HEK293 (cell line): ENCODE data around the gene ZNF564.

ENCODE experiments used
- BCL11A ChIP-seq: fragments of 450-650 bp; formaldehyde crosslinking; IDR thresholded peaks from 2 replicates; pipeline ENCODE4 v1.5.1; 2016; ENCODE audit warnings: low read depth, missing biosample characterization, missing genetic modification characterization
- BCL11B ChIP-seq: fragments of 450-650 bp; formaldehyde crosslinking; IDR thresholded peaks from 2 replicates; pipeline ENCODE4 v1.5.1; 2016; ENCODE audit warnings: low read depth, missing biosample characterization, missing genetic modification characterization
- EGR2 ChIP-seq: fragments of 450-650 bp; formaldehyde crosslinking; IDR thresholded peaks from 2 replicates; pipeline ENCODE4 v1.5.1; 2016; ENCODE audit warnings: low read depth, missing biosample characterization, missing genetic modification characterization
- HOXA7 ChIP-seq: sonication (generic); formaldehyde crosslinking; IDR thresholded peaks from 2 replicates; pipeline ENCODE4 v1.8.1; 2022; ENCODE audit warnings: missing genetic modification reagents, borderline replicate concordance
- HOXC10 ChIP-seq: sonication (generic); formaldehyde crosslinking; IDR thresholded peaks from 2 replicates; pipeline ENCODE4 v1.8.1; 2023; ENCODE audit warnings: mild to moderate bottlenecking, missing genetic modification reagents
- MYNN ChIP-seq: fragments of 450-650 bp; formaldehyde crosslinking; IDR thresholded peaks from 2 replicates; pipeline ENCODE4 v1.5.1; 2016; ENCODE audit warnings: missing biosample characterization, missing genetic modification characterization, borderline replicate concordance
- RBAK ChIP-seq: fragments of 450-650 bp; formaldehyde crosslinking; IDR thresholded peaks from 2 replicates; pipeline ENCODE4 v1.5.1; 2016; ENCODE audit warnings: missing biosample characterization, missing genetic modification characterization
- WT1 ChIP-seq: fragments of 450-650 bp; formaldehyde crosslinking; IDR thresholded peaks from 2 replicates; pipeline ENCODE4 v1.5.1; 2016; ENCODE audit warnings: missing biosample characterization, missing genetic modification characterization
- YY2 ChIP-seq: fragments of 450-650 bp; formaldehyde crosslinking; IDR thresholded peaks from 2 replicates; pipeline ENCODE4 v1.5.1; 2016; ENCODE audit warnings: missing biosample characterization, missing genetic modification characterization
- ZBTB8A ChIP-seq: fragments of 450-650 bp; formaldehyde crosslinking; IDR thresholded peaks from 2 replicates; pipeline ENCODE4 v1.5.1; 2016; ENCODE audit warnings: missing biosample characterization, missing genetic modification characterization
- ZFP69B ChIP-seq: fragments of 450-650 bp; formaldehyde crosslinking; IDR thresholded peaks from 2 replicates; pipeline ENCODE4 v1.5.1; 2016; ENCODE audit warnings: missing biosample characterization, missing genetic modification characterization
- ZNF112 ChIP-seq: fragments of 450-650 bp; formaldehyde crosslinking; IDR thresholded peaks from 2 replicates; pipeline ENCODE4 v1.5.0; 2017; ENCODE audit warnings: missing biosample characterization, missing genetic modification characterization
- ZNF121 ChIP-seq: fragments of 450-650 bp; formaldehyde crosslinking; IDR thresholded peaks from 2 replicates; pipeline ENCODE4 v1.5.1; 2016; ENCODE audit warnings: missing biosample characterization, missing genetic modification characterization
- ZNF133 ChIP-seq: fragments of 450-650 bp; formaldehyde crosslinking; IDR thresholded peaks from 2 replicates; pipeline ENCODE4 v1.5.1; 2016; ENCODE audit warnings: missing biosample characterization, missing genetic modification characterization
- ZNF184 ChIP-seq: fragments of 450-650 bp; IDR thresholded peaks from 2 replicates; pipeline ENCODE4 v1.5.1; 2018; ENCODE audit warnings: missing biosample characterization, mild to moderate bottlenecking, missing genetic modification characterization
- ZNF211 ChIP-seq: fragments of 450-650 bp; formaldehyde crosslinking; IDR thresholded peaks from 2 replicates; pipeline ENCODE4 v1.5.1; 2016; ENCODE audit warnings: low read depth, missing biosample characterization, missing genetic modification characterization
- ZNF24 ChIP-seq: fragments of 450-650 bp; formaldehyde crosslinking; IDR thresholded peaks from 2 replicates; pipeline ENCODE4 v1.5.1; 2016; ENCODE audit warnings: missing biosample characterization, missing genetic modification characterization
- ZNF292 ChIP-seq: fragments of 450-650 bp; formaldehyde crosslinking; IDR thresholded peaks from 2 replicates; pipeline ENCODE4 v1.5.1; 2016; ENCODE audit warnings: low read depth, missing biosample characterization, missing genetic modification characterization, borderline replicate concordance
- ZNF335 ChIP-seq: fragments of 450-650 bp; formaldehyde crosslinking; conservative IDR thresholded peaks from 2 replicates; pipeline ENCODE4 v1.5.1; 2016; ENCODE audit warnings: missing biosample characterization, missing genetic modification characterization
- ZNF391 ChIP-seq: fragments of 450-650 bp; formaldehyde crosslinking; IDR thresholded peaks from 2 replicates; pipeline ENCODE4 v1.5.1; 2016; ENCODE audit warnings: low read depth, missing biosample characterization, missing genetic modification characterization, borderline replicate concordance
- ZNF426 ChIP-seq: fragments of 450-650 bp; formaldehyde crosslinking; IDR thresholded peaks from 2 replicates; pipeline ENCODE4 v1.5.1; 2017; ENCODE audit warnings: missing biosample characterization, missing genetic modification characterization, mild to moderate bottlenecking, inconsistent platforms, moderate library complexity
- ZNF473 ChIP-seq: fragments of 450-650 bp; formaldehyde crosslinking; IDR thresholded peaks from 2 replicates; pipeline ENCODE4 v1.5.1; 2017; ENCODE audit warnings: missing biosample characterization, missing genetic modification characterization
- ZNF654 ChIP-seq: fragments of 450-650 bp; formaldehyde crosslinking; IDR thresholded peaks from 2 replicates; pipeline ENCODE4 v1.5.1; 2016; ENCODE audit warnings: low read depth, missing biosample characterization, missing genetic modification characterization
- ZNF677 ChIP-seq: fragments of 450-650 bp; IDR thresholded peaks from 2 replicates; pipeline ENCODE4 v1.5.0; 2018; ENCODE audit warnings: missing biosample characterization, mild to moderate bottlenecking, missing genetic modification characterization, moderate library complexity
- ZNF707 ChIP-seq: fragments of 450-650 bp; formaldehyde crosslinking; IDR thresholded peaks from 2 replicates; pipeline ENCODE4 v1.5.1; 2016; ENCODE audit warnings: missing biosample characterization, missing genetic modification characterization
- ZNF76 ChIP-seq: fragments of 450-650 bp; formaldehyde crosslinking; IDR thresholded peaks from 2 replicates; pipeline ENCODE4; 2016; ENCODE audit warnings: low read depth, missing biosample characterization, missing genetic modification characterization, borderline replicate concordance
- ZNF792 ChIP-seq: fragments of 450-650 bp; formaldehyde crosslinking; IDR thresholded peaks from 2 replicates; pipeline ENCODE4 v1.5.1; 2016; ENCODE audit warnings: missing biosample characterization, missing genetic modification characterization
- ZNF830 ChIP-seq: fragments of 450-650 bp; IDR thresholded peaks from 2 replicates; pipeline ENCODE4 v1.5.0; 2018; ENCODE audit warnings: missing biosample characterization, missing genetic modification characterization, low read depth, mild to moderate bottlenecking, moderate library complexity
- ZSCAN23 ChIP-seq: fragments of 450-650 bp; formaldehyde crosslinking; IDR thresholded peaks from 2 replicates; pipeline ENCODE4 v1.5.1; 2016; ENCODE audit warnings: missing biosample characterization, missing genetic modification characterization
- TF ChIP-seq, protein P1 (sequence below): fragments of 450-650 bp; formaldehyde crosslinking; IDR thresholded peaks from 2 replicates; pipeline ENCODE4 v1.5.1; 2016; ENCODE audit warnings: missing biosample characterization, missing genetic modification characterization
- TF ChIP-seq, protein P2 (sequence below): fragments of 450-650 bp; formaldehyde crosslinking; IDR thresholded peaks from 2 replicates; pipeline ENCODE4 v1.5.1; 2016; ENCODE audit warnings: missing biosample characterization, missing genetic modification characterization
- TF ChIP-seq, protein P3 (sequence below): fragments of 450-650 bp; formaldehyde crosslinking; IDR thresholded peaks from 2 replicates; pipeline ENCODE4 v1.5.1; 2017; ENCODE audit warnings: missing biosample characterization, missing genetic modification characterization
- TF ChIP-seq, protein P4 (sequence below): fragments of 450-650 bp; formaldehyde crosslinking; IDR thresholded peaks from 2 replicates; pipeline ENCODE4; 2016; ENCODE audit warnings: missing biosample characterization, missing genetic modification characterization
- TF ChIP-seq, protein P5 (sequence below): fragments of 450-650 bp; formaldehyde crosslinking; IDR thresholded peaks from 2 replicates; pipeline ENCODE4 v1.5.1; 2016; ENCODE audit warnings: missing biosample characterization, missing genetic modification characterization

Gene ZNF564

DNA sequence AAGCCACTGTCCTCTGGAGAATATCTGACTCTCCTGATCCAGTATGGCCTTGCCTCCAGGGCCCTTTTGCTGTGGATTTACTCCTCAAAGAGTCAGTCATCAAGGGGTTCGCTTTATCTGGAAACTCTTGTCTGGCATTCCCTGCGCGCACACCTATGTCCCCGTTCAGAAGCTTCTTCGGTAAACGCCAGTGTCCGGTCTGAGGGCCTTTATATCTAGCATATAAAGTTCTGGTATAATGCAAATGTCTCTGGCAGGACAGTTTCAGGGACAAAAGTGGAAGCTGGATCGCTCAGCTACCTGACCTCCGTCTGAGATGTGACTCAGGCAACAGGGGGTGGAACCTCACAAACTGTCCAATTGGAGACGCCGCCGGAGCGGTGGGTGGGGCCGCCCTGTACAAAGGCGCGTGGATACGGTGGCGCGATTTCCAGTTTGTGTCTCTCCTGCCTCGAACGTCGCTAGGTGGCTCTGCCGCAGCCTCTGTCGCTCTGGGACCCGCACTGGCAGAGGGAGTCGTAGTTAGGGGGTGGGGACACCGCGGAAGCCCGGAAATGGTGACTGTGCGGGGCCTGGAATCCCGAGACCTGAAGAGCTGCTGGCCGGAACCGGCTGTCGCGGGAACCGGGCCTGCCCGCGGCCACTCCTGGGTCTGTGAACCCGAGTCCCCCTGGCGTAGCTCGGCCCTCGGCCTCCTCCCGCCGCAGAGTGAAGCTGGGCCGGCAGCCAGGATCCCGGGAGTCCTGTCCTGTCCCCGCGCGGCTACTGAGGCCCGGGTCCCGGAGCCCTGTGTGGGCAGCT lies 56.1 kb downstream of the ZNF564 start (continued):
- TF ChIP-seq ZNF677 (tag by site-specific recombination) (no peak), ZNF707 (tag by site-specific recombination) (no peak), ZNF121 (no peak), ZNF426 (tag by site-specific recombination) (no peak), ZNF211 (tag by site-specific recombination) (no peak), MYNN (tag by site-specific recombination) (no peak), ZNF76 (tag by site-specific recombination) (peak; percentile 64; the same call in 1 of the 2 replicates), ZNF654 (tag by site-specific recombination) (peak; percentile 43), ZNF391 (tag by site-specific recombination) (peak; percentile 72; the same call in 1 of the 2 replicates), ZBTB8A (0 out of 2 replicates have a peak, but pooled peaks have one; percentile 10), YY2 (tag by site-specific recombination) (no peak), ZNF830 (tag by site-specific recombination) (no peak), HOXC10 (CRISPR knock-in tag) (no peak), BCL11A (tag by site-specific recombination) (no peak), ZNF24 (tag by site-specific recombination) (no peak), ZSCAN23 (tag by site-specific recombination) (no peak), ZNF792 (tag by site-specific recombination) (no peak), BCL11B (no peak), ZNF133 (tag by site-specific recombination) (no peak), EGR2 (tag by site-specific recombination) (no peak), ZNF112 (no peak), ZFP69B (tag by site-specific recombination) (peak; percentile 89), ZNF335 (peak; percentile 87), WT1 (tag by site-specific recombination) (0 out of 2 replicates have a peak, but pooled peaks have one; percentile 17), HOXA7 (no peak), RBAK (tag by site-specific recombination) (no peak), ZNF184 (tag by site-specific recombination) (no peak), ZNF292 (no peak), ZNF473 (tag by site-specific recombination) (no peak)
- TF ChIP-seq, protein P1, sequence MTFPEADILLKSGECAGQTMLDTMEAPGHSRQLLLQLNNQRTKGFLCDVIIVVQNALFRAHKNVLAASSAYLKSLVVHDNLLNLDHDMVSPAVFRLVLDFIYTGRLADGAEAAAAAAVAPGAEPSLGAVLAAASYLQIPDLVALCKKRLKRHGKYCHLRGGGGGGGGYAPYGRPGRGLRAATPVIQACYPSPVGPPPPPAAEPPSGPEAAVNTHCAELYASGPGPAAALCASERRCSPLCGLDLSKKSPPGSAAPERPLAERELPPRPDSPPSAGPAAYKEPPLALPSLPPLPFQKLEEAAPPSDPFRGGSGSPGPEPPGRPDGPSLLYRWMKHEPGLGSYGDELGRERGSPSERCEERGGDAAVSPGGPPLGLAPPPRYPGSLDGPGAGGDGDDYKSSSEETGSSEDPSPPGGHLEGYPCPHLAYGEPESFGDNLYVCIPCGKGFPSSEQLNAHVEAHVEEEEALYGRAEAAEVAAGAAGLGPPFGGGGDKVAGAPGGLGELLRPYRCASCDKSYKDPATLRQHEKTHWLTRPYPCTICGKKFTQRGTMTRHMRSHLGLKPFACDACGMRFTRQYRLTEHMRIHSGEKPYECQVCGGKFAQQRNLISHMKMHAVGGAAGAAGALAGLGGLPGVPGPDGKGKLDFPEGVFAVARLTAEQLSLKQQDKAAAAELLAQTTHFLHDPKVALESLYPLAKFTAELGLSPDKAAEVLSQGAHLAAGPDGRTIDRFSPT = no peak
- TF ChIP-seq, protein P2, sequence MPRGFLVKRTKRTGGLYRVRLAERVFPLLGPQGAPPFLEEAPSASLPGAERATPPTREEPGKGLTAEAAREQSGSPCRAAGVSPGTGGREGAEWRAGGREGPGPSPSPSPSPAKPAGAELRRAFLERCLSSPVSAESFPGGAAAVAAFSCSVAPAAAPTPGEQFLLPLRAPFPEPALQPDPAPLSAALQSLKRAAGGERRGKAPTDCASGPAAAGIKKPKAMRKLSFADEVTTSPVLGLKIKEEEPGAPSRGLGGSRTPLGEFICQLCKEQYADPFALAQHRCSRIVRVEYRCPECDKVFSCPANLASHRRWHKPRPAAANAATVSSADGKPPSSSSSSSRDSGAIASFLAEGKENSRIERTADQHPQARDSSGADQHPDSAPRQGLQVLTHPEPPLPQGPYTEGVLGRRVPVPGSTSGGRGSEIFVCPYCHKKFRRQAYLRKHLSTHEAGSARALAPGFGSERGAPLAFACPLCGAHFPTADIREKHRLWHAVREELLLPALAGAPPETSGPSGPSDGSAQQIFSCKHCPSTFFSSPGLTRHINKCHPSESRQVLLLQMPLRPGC = 0 out of 2 replicates have a peak, but pooled peaks have one; percentile 50
- TF ChIP-seq, protein P3, sequence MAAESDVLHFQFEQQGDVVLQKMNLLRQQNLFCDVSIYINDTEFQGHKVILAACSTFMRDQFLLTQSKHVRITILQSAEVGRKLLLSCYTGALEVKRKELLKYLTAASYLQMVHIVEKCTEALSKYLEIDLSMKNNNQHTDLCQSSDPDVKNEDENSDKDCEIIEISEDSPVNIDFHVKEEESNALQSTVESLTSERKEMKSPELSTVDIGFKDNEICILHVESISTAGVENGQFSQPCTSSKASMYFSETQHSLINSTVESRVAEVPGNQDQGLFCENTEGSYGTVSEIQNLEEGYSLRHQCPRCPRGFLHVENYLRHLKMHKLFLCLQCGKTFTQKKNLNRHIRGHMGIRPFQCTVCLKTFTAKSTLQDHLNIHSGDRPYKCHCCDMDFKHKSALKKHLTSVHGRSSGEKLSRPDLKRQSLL (tag by site-specific recombination) = 0 out of 2 replicates have a peak, but pooled peaks have one; percentile 37
- TF ChIP-seq, protein P4, sequence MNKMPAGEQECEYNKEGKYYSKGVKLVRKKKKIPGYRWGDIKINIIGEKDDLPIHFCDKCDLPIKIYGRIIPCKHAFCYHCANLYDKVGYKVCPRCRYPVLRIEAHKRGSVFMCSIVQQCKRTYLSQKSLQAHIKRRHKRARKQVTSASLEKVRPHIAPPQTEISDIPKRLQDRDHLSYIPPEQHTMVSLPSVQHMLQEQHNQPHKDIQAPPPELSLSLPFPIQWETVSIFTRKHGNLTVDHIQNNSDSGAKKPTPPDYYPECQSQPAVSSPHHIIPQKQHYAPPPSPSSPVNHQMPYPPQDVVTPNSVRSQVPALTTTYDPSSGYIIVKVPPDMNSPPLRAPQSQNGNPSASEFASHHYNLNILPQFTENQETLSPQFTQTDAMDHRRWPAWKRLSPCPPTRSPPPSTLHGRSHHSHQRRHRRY (tag by site-specific recombination) = no peak
- TF ChIP-seq, protein P5, sequence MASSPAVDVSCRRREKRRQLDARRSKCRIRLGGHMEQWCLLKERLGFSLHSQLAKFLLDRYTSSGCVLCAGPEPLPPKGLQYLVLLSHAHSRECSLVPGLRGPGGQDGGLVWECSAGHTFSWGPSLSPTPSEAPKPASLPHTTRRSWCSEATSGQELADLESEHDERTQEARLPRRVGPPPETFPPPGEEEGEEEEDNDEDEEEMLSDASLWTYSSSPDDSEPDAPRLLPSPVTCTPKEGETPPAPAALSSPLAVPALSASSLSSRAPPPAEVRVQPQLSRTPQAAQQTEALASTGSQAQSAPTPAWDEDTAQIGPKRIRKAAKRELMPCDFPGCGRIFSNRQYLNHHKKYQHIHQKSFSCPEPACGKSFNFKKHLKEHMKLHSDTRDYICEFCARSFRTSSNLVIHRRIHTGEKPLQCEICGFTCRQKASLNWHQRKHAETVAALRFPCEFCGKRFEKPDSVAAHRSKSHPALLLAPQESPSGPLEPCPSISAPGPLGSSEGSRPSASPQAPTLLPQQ (tag by site-specific recombination) = peak; percentile 94
